NOMO-1 treated with DMSO at 0.1 percent for 48 hours (cell line): ENCODE results near the gene COL4A4.

Experiments used
- DNase-seq: peaks from one replicate; lab custom pipeline; 2025; ENCODE audit not compliant: unreplicated experiment; lab: John Stamatoyannopoulos, UW

COL4A4 gene

GRCh38 chr2:226984750-226985582 lies 179.0 kb downstream of the COL4A4 start:
- no peak for DNase-seq

GRCh38 chr2:226983895-226984749 lies 179.9 kb downstream of the COL4A4 start:
- DNase-seq: no peak

- no peak for DNase-seq
Measured at GRCh38 chr2:226981791-226982326, 182.1 kb downstream of the COL4A4 start.

DNA sequence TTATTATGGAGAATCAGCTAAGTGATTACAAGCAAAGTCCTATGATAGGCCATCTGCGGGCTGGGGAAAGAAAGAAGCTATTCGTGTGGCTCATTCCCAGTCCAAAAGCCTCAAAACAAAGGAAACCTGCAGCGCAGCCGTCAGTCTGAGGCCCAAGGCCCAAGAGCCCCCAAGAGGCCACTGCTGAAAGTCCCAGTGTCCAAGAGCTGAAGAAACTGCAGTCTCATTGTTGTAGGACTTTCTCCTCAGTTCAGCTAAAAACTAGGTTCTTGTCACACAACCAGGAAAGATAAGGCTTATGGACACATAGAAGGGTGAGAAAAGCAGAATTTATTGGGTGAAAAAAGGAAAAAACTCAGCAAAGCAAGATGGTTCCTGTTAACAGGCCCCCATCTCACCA lies 185.0 kb downstream of the COL4A4 start:
- DNase-seq: no peak

GRCh38 chr2:226978300-226978699 lies 185.7 kb downstream of the COL4A4 start:
- DNase-seq: no peak

DNA sequence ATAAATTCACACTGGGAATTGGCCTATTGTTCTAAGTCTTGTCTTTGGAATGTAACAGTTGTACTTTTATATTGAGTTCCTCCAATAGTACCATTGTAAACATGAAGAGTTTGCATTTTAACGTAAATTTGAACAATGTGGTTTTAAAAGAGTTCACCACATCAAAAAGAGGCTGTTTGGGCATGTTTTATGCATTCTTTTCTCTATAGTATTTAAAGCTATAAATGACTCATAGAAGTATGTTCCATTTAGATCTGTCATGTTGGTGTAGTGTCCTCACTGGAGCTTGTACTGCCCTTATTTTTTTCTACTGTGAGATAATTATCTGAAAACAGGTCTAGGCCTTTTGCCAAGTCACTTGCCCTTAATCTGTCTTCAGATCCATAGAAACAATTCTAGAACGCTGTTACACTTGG lies 186.2 kb downstream of the COL4A4 start:
- no peak for DNase-seq

DNA sequence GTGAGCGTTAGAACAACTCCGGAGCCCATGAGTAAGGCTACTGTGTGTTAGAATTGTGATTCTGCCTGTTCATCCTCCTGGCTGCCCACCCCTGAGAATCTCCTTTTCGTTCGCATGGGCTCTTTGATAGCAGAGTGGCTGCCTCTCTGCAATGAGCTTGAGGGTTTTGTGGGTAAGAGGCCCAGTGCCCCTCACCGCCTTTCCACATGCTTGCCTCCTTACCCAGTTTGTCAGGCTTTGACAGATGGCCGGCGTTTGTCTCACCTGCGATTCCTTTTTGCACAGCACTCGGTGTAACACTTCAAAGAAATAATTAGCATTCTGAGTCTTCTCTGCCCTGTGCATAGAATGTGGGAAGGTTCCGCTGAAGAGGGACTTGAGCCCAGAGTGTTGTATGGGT lies 190.2 kb downstream of the COL4A4 start:
- DNase-seq: no peak

GRCh38 chr2:226971770-226972169 lies 192.2 kb downstream of the COL4A4 start:
- no peak for DNase-seq

GRCh38 chr2:226971084-226971483 lies 192.9 kb downstream of the COL4A4 start:
- DNase-seq: no peak

GRCh38 chr2:226970362-226970761 lies 193.6 kb downstream of the COL4A4 start:
- no peak for DNase-seq

DNA sequence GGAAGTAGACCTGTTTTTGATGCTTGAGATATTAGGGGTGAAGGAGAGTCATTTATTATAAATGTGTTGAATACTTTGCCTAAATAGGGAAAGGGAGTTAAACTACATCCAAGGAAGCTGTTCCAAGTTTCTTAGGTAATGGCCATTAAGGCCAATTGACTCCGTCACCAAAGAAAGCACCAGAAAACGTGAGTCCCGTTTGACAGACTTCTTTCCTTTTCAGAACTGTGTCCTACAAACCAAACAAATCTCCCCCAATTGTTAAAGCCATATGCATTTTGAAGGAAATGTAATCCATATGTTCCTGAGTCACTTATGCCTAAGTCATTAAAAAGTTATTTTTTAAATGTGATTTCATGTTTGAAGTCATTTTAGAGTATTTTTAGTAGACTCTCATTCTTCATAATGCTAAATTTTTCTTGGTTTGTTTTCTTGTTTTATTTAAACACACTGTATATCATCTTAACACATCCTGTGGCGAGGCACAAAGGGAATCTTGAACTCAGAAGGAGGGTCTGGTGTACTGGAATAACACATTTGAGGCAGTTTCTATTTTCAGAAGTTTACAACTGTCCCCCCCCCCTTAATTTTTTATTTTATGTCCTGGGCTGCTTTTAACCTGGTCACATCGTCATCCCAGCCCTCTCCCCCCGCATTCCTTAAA lies 194.5 kb downstream of the COL4A4 start:
- DNase-seq: no peak

GRCh38 chr2:226965376-226965775 lies 198.6 kb downstream of the COL4A4 start:
- DNase-seq: no peak

DNA sequence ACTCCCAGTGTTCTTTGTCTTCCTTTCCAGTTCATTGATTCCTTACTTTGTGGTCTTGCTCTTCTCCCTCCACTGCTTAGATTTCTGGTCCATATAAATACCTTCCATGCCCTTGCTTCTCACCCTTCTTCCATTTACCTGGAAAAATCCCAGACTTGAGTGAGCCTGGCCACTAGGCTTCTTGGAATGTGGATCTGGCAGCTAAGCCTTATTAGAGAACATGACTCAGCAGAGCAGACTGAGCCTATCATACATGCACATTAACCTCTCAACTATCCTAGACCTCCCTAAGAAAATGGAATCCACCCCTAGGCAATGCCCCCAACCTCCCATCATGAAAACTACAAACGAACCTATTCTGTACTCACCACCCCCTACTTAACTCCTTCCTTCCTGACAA lies 200.5 kb downstream of the COL4A4 start:
- DNase-seq: no peak

- DNase-seq: no peak
Measured at GRCh38 chr2:226962176-226962773, 201.7 kb downstream of the COL4A4 start.

DNA sequence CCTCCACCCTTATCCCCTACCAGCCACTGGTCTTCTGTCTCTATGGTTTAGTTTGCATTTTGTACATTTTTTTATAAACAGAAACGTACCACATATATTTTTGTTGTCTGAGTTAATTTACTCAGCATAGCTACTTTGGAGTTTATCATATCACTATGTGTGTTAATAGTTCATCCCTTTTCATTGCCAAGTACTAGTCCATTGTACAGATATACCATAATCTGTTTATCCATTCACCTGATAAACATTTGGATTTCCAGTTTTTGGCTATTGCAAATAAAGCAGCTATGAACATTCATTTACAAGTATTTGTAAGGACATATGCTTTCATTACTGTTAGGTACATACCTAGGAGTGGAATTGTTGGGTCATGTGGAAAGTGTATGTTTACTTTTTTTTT lies 204.6 kb downstream of the COL4A4 start:
- DNase-seq: no peak

GRCh38 chr2:226956659-226957058 lies 207.3 kb downstream of the COL4A4 start:
- DNase-seq: no peak

- no peak for DNase-seq
Measured at GRCh38 chr2:226953826-226954225, 210.2 kb downstream of the COL4A4 start.

DNA sequence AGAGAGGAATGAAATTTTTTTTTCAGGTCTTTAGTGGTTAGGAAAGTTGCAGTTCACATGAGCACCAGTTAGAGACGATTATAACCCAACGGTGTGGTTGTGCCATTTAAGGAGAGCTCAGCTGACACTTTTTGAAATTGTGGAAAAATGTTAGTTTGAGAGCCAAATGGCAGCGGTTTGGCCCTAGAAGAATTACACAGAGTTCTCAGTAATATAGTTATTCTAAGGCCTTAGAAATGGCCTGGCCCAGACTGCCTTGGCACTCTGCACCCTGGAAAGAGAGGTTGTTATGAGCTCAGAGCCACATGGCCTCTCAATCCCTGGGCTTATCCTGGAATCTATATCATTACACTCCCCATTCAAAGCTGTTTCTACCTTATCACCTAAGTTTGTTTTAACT lies 210.8 kb downstream of the COL4A4 start:
- no peak for DNase-seq
